22Rv1 (cell line): ENCODE measurements around the gene CRHR1.

ENCODE experiments used
- ZFX ChIP-seq: fragments of 450-650 bp; IDR thresholded peaks from 2 replicates; pipeline ENCODE4 v1.6.1; 2017; ENCODE audit warnings: antibody characterized with exemption, borderline replicate concordance
- TF ChIP-seq, protein P1 (sequence below): fragments of 450-650 bp; IDR thresholded peaks from 2 replicates; pipeline ENCODE4 v1.5.1; 2017; ENCODE audit warnings: mild to moderate bottlenecking

DNA sequence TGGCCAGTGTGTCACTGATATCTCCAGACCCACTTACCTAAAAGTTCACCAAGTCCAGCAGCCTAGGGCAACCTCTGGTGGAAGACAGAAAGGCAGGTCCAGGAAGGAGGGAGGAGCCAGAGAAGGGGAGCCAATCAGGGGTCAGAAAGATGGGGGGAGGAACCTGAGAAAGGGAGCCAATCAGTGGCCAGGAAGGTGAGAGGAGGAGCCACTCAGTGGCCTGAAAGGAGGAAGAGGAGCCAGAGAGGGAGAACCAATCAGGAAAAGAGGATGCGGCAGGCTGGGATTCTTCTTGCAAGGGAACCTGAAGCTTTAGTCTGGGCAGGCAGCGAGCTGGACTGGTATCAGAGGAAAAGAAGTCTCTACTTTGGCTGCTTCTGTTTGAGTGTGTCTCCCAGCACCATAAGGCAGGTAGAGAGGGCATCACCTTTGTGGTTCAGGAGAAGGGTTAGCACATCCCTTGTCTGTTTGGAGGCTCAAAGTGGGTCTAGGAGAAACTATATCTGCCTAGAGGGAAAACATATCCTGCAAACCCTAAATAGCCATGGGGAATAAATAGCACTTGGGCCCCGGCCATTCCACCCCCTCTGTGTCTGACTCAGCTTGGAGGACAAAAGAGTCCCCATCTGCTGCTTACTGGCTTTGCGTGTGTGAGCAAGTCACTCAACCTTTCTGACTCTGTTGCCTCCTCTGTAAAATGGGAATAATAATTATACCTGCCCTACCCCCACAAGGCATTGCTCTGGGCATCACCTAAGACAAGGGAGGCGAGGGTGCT is 43.4 kb upstream of the CRHR1 start:
- TF ChIP-seq, protein P1, sequence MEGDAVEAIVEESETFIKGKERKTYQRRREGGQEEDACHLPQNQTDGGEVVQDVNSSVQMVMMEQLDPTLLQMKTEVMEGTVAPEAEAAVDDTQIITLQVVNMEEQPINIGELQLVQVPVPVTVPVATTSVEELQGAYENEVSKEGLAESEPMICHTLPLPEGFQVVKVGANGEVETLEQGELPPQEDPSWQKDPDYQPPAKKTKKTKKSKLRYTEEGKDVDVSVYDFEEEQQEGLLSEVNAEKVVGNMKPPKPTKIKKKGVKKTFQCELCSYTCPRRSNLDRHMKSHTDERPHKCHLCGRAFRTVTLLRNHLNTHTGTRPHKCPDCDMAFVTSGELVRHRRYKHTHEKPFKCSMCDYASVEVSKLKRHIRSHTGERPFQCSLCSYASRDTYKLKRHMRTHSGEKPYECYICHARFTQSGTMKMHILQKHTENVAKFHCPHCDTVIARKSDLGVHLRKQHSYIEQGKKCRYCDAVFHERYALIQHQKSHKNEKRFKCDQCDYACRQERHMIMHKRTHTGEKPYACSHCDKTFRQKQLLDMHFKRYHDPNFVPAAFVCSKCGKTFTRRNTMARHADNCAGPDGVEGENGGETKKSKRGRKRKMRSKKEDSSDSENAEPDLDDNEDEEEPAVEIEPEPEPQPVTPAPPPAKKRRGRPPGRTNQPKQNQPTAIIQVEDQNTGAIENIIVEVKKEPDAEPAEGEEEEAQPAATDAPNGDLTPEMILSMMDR: no peak
- TF ChIP-seq ZFX: no peak
